Skeletal muscle satellite cell (primary cell): ENCODE data around the gene ERCC2.

Experiments
- H3K27me3 ChIP-seq: 2 replicates; pipeline ENCODE4 v1.7.0; 2013; ENCODE audit warnings: low read length; ENCODE audit not compliant: control insufficient read depth, insufficient read depth
- H3K36me3 ChIP-seq: 2 replicates; pipeline ENCODE4 v1.7.0; 2013; ENCODE audit warnings: mild to moderate bottlenecking, control low read depth, low read length; ENCODE audit not compliant: insufficient read depth
- H3K4me1 ChIP-seq: 2 replicates; pipeline ENCODE4 v1.7.0; 2013; ENCODE audit warnings: low read length; ENCODE audit not compliant: control insufficient read depth, insufficient read depth
- H3K4me2 ChIP-seq: 2 replicates; pipeline ENCODE4 v1.7.0; 2013; ENCODE audit warnings: mild to moderate bottlenecking, low read length
- H3K4me3 ChIP-seq: 2 replicates; pipeline ENCODE4 v1.7.0; 2013; ENCODE audit warnings: low read length
- H3K9ac ChIP-seq: 2 replicates; pipeline ENCODE4 v1.7.0; 2013; ENCODE audit warnings: mild to moderate bottlenecking, low read depth, low read length, moderate library complexity
- H3K9me3 ChIP-seq: replicated peaks from 2 replicates; pipeline ENCODE4 v1.7.0; 2013; ENCODE audit warnings: mild to moderate bottlenecking, control low read depth, low read length

The ERCC2 gene

GRCh38 chr19:45363861-45364459 lies 6.4 kb downstream of the ERCC2 start:
- H3K9ac ChIP-seq = no peak overlapping the region
- H3K4me2 ChIP-seq = no peak overlapping the region
- peaks cover 11% of the 10 kb centered on the region for H3K4me1 ChIP-seq
- no peak overlapping the region for H3K4me3 ChIP-seq
- no peaks in the 10 kb centered on the region for H3K9me3 ChIP-seq
- H3K27me3 ChIP-seq = no peaks in the 10 kb centered on the region
- peaks cover 56% of the 10 kb centered on the region for H3K36me3 ChIP-seq

GRCh38 chr19:45362291-45362690 lies 8.1 kb downstream of the ERCC2 start:
- peaks cover 66% of the 10 kb centered on the region for H3K36me3 ChIP-seq
- H3K4me1 ChIP-seq = no peaks in the 10 kb centered on the region
- no peaks in the 10 kb centered on the region for H3K9me3 ChIP-seq
- H3K27me3 ChIP-seq = no peaks in the 10 kb centered on the region
- no peak overlapping the region for H3K4me2 ChIP-seq
- no peak overlapping the region for H3K9ac ChIP-seq
- no peak overlapping the region for H3K4me3 ChIP-seq

- Histone ChIP-seq H3K27me3 (no peaks in the 10 kb centered on the region), H3K9me3 (no peaks in the 10 kb centered on the region), H3K9ac (no peak overlapping the region), H3K4me1 (no peaks in the 10 kb centered on the region), H3K36me3 (peaks cover 72% of the 10 kb centered on the region), H3K4me3 (no peak overlapping the region), H3K4me2 (no peak overlapping the region)
These were observed 8.8 kb downstream of the ERCC2 start for GRCh38 chr19:45361608-45362007.

- H3K36me3 ChIP-seq = peaks cover 84% of the 10 kb centered on the region
- no peak overlapping the region for H3K4me2 ChIP-seq
- no peak overlapping the region for H3K4me3 ChIP-seq
These were observed 12.1 kb downstream of the ERCC2 start for GRCh38 chr19:45358213-45358792.

GRCh38 chr19:45357445-45357783 lies 13.0 kb downstream of the ERCC2 start:
- Histone ChIP-seq H3K36me3 (peaks cover 86% of the 10 kb centered on the region), H3K9ac (no peak overlapping the region), H3K27me3 (no peaks in the 10 kb centered on the region)

More at GRCh38 chr19:45358213-45358792, 12.1 kb downstream of the ERCC2 start:
- no peaks in the 10 kb centered on the region for H3K9me3 ChIP-seq
- no peaks in the 10 kb centered on the region for H3K27me3 ChIP-seq
- no peaks in the 10 kb centered on the region for H3K4me1 ChIP-seq
- H3K9ac ChIP-seq = no peak overlapping the region

GRCh38 chr19:45356760-45357444 lies 13.5 kb downstream of the ERCC2 start:
- H3K9me3 ChIP-seq = no peaks in the 10 kb centered on the region
- H3K27me3 ChIP-seq = no peaks in the 10 kb centered on the region
- H3K9ac ChIP-seq = no peak overlapping the region
- H3K4me1 ChIP-seq = no peaks in the 10 kb centered on the region
- peaks cover 86% of the 10 kb centered on the region for H3K36me3 ChIP-seq
- no peak overlapping the region for H3K4me2 ChIP-seq
- H3K4me3 ChIP-seq = no peak overlapping the region

More at GRCh38 chr19:45357445-45357783, 13.0 kb downstream of the ERCC2 start:
- no peak overlapping the region for H3K4me2 ChIP-seq
- H3K9me3 ChIP-seq = no peaks in the 10 kb centered on the region
- H3K4me3 ChIP-seq = no peak overlapping the region
- no peaks in the 10 kb centered on the region for H3K4me1 ChIP-seq

GRCh38 chr19:45355910-45356309 lies 14.5 kb downstream of the ERCC2 start:
- no peaks in the 10 kb centered on the region for H3K27me3 ChIP-seq
- H3K9ac ChIP-seq = no peak overlapping the region
- H3K4me1 ChIP-seq = no peaks in the 10 kb centered on the region
- H3K4me2 ChIP-seq = no peak overlapping the region
- no peaks in the 10 kb centered on the region for H3K9me3 ChIP-seq
- peaks cover 85% of the 10 kb centered on the region for H3K36me3 ChIP-seq
- H3K4me3 ChIP-seq = no peak overlapping the region

- no peaks in the 10 kb centered on the region for H3K4me1 ChIP-seq
These were observed 15.0 kb downstream of the ERCC2 start for GRCh38 chr19:45355402-45355801.

GRCh38 chr19:45354241-45354842 lies 16.0 kb downstream of the ERCC2 start:
- H3K4me2 ChIP-seq = no peak overlapping the region
- H3K36me3 ChIP-seq = peaks cover 96% of the 10 kb centered on the region
- no peak overlapping the region for H3K9ac ChIP-seq
- H3K4me3 ChIP-seq = no peak overlapping the region
- no peaks in the 10 kb centered on the region for H3K9me3 ChIP-seq
- H3K27me3 ChIP-seq = no peaks in the 10 kb centered on the region
- no peaks in the 10 kb centered on the region for H3K4me1 ChIP-seq

More at GRCh38 chr19:45355402-45355801, 15.0 kb downstream of the ERCC2 start:
- H3K36me3 ChIP-seq = peaks cover 90% of the 10 kb centered on the region
- H3K4me3 ChIP-seq = no peak overlapping the region
- H3K9ac ChIP-seq = no peak overlapping the region
- H3K27me3 ChIP-seq = no peaks in the 10 kb centered on the region
- no peak overlapping the region for H3K4me2 ChIP-seq
- H3K9me3 ChIP-seq = no peaks in the 10 kb centered on the region

- Histone ChIP-seq H3K27me3 (no peaks in the 10 kb centered on the region), H3K4me3 (no peak overlapping the region), H3K4me2 (no peak overlapping the region), H3K36me3 (peaks cover 87% of the 10 kb centered on the region), H3K9ac (no peak overlapping the region), H3K9me3 (no peaks in the 10 kb centered on the region), H3K4me1 (no peaks in the 10 kb centered on the region)
These were observed 17.2 kb downstream of the ERCC2 start for GRCh38 chr19:45352914-45353796.

GRCh38 chr19:45352471-45352870 lies 17.9 kb downstream of the ERCC2 start:
- no peak overlapping the region for H3K9ac ChIP-seq
- H3K27me3 ChIP-seq = no peaks in the 10 kb centered on the region
- no peak overlapping the region for H3K4me3 ChIP-seq
- no peaks in the 10 kb centered on the region for H3K9me3 ChIP-seq
- no peak overlapping the region for H3K4me2 ChIP-seq
- no peaks in the 10 kb centered on the region for H3K4me1 ChIP-seq
- peaks cover 81% of the 10 kb centered on the region for H3K36me3 ChIP-seq
